Fibroblast of lung (primary cell): ENCODE results near the gene DHX35. TPM values are rescaled to one million over a fixed set of nuclear protein-coding genes. Genes with fewer than 3 reads are reported as not detected.
A peak's percentile ranks its signal among the peaks of the same experiment; 100 is the strongest.

ENCODE experiments used
- DNase-seq, 2 donors: peaks; one replicate each; pipeline versions ENCODE4 v3.0.0 to v3.0.0-alpha.2; 2010; ENCODE audit warnings: low read depth in 2 of 2
- H2AFZ ChIP-seq: 2 replicates; pipeline ENCODE4 v1.5.1; 2012; ENCODE audit warnings: low read length, control low read depth, inconsistent platforms
- H3K27ac ChIP-seq: 2 replicates; pipeline ENCODE4 v1.5.1; 2011; ENCODE audit warnings: low read length, control low read depth; ENCODE audit not compliant: insufficient read depth
- H3K27me3 ChIP-seq: 2 replicates; pipeline ENCODE4 v1.5.1; 2011; ENCODE audit warnings: mild to moderate bottlenecking, low read length; ENCODE audit not compliant: control insufficient read depth, insufficient read depth
- H3K36me3 ChIP-seq: 2 replicates; pipeline ENCODE4 v1.5.1; 2011; ENCODE audit warnings: low read length; ENCODE audit not compliant: control insufficient read depth, insufficient read depth
- H3K4me1 ChIP-seq: 2 replicates; pipeline ENCODE4 v1.5.1; 2011; ENCODE audit warnings: low read length; ENCODE audit not compliant: control insufficient read depth, insufficient read depth; ENCODE audit errors: extremely low read depth
- H3K4me2 ChIP-seq: 2 replicates; pipeline ENCODE4 v1.5.1; 2011; ENCODE audit warnings: low read length, control low read depth; ENCODE audit not compliant: insufficient read depth; ENCODE audit errors: extremely low read depth
- H3K4me3 ChIP-seq, 4 experiments: fragments of 200-600 bp in 1 of 4; sonication (generic) in 1 of 4; replicated peaks in 1 of 4; 2 replicates each; pipeline ENCODE4 v1.5.1; 2011 to 2016; ENCODE audit warnings: low read length in 4 of 4, low read depth in 3 of 4, mild to moderate bottlenecking in 3 of 4, control low read depth in 2 of 4, inconsistent platforms in 1 of 4, mixed read lengths in 1 of 4; ENCODE audit not compliant: insufficient read depth in 1 of 4; ENCODE audit errors: control extremely low read depth in 1 of 4
- H3K79me2 ChIP-seq: 2 replicates; pipeline ENCODE4 v1.5.1; 2012; ENCODE audit warnings: mild to moderate bottlenecking, low read length, inconsistent platforms; ENCODE audit not compliant: control insufficient read depth, insufficient read depth
- H3K9ac ChIP-seq: 2 replicates; pipeline ENCODE4 v1.5.1; 2011; ENCODE audit warnings: mild to moderate bottlenecking, low read length, control low read depth; ENCODE audit not compliant: insufficient read depth
- H3K9me3 ChIP-seq: 2 replicates; pipeline ENCODE4 v1.5.1; 2012; ENCODE audit warnings: low read depth, low read length; ENCODE audit not compliant: control insufficient read depth, insufficient read depth
- H4K20me1 ChIP-seq: 2 replicates; pipeline ENCODE4 v1.5.1; 2011; ENCODE audit warnings: low read length; ENCODE audit not compliant: control insufficient read depth, insufficient read depth; ENCODE audit errors: extremely low read depth
- EZH2 ChIP-seq: IDR thresholded peaks from 2 replicates; pipeline ENCODE4 v1.5.1; 2012; ENCODE audit warnings: low read length, control low read depth, mild to moderate bottlenecking; ENCODE audit errors: missing control alignments
- polyA plus RNA-seq, 2 donors: library from polyadenylated mRNA; depleted of rRNA in 1 of 2; stranded (reverse) in 1 of 2; unstranded in 1 of 2; fragments of >200 nt; gene quantifications; 2 replicates each; pipeline ENCODE4 v1.2.1, GENCODE V29; 2011 to 2012; ENCODE audit warnings: missing spikeins in 1 of 2
- total RNA-seq: library from RNA; depleted of rRNA; stranded (reverse); fragments of >200 nt; gene quantifications from 2 replicates; pipeline ENCODE4 v1.2.1, GENCODE V29; 2014
- TF ChIP-seq, protein P1 (sequence below), 2 donors: IDR thresholded peaks in 1 of 2; conservative IDR thresholded peaks in 1 of 2; 1 replicate in 1 of 2; 2 replicates in 1 of 2; pipeline ENCODE4 v1.5.1; 2011 to 2012; ENCODE audit warnings: low read length in 2 of 2, control low read depth in 1 of 2, inconsistent platforms in 1 of 2, low read depth in 1 of 2, mild to moderate bottlenecking in 1 of 2

Gene DHX35
- total and polyA plus RNA-seq, 2 donors (not counting 1 experiment from before 2014, with no cell fraction given): 11.4 to 12.1 TPM

DNA sequence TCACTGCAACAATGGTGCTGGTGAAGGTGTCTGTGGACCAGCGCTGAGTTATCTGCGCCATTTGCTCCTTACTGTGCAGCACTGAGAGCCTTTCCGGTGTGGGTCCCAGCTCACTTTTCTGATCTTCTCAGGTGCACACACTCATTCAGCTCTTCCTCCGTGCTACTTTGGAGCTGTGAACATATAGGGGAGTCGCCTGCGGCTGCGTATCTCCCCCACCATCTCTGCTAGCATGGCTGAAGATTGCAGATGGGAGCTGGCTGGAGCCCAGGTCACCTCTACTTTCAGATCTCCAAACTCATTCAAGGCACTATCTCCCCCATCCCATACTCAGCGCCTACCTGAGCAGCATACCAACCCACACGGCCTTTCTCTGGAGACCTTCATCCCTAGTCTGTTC, 96.9 kb downstream of the DHX35 start:
- H4K20me1 ChIP-seq: no peaks in the 10 kb centered on the region
- no peak for TF ChIP-seq EZH2
- TF ChIP-seq, protein P1, sequence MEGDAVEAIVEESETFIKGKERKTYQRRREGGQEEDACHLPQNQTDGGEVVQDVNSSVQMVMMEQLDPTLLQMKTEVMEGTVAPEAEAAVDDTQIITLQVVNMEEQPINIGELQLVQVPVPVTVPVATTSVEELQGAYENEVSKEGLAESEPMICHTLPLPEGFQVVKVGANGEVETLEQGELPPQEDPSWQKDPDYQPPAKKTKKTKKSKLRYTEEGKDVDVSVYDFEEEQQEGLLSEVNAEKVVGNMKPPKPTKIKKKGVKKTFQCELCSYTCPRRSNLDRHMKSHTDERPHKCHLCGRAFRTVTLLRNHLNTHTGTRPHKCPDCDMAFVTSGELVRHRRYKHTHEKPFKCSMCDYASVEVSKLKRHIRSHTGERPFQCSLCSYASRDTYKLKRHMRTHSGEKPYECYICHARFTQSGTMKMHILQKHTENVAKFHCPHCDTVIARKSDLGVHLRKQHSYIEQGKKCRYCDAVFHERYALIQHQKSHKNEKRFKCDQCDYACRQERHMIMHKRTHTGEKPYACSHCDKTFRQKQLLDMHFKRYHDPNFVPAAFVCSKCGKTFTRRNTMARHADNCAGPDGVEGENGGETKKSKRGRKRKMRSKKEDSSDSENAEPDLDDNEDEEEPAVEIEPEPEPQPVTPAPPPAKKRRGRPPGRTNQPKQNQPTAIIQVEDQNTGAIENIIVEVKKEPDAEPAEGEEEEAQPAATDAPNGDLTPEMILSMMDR (conservative IDR thresholded peaks at IDR 0.05 in 1 of 2, IDR thresholded peaks at IDR 0.05 in 1 of 2; ENCODE audit: low read depth in 1 of 2, low read length in 2 of 2): no peak
- no peak overlapping the region for H3K27ac ChIP-seq
- H3K4me1 ChIP-seq: no peaks in the 10 kb centered on the region
- no peak overlapping the region for H3K4me2 ChIP-seq
- H3K9ac ChIP-seq: no peak overlapping the region
- H3K4me3 ChIP-seq: no peak overlapping the region
- no peak for DNase-seq
- H2AFZ ChIP-seq: no peak overlapping the region
- no peaks in the 10 kb centered on the region for H3K9me3 ChIP-seq
- H3K36me3 ChIP-seq: no peaks in the 10 kb centered on the region
- no peaks in the 10 kb centered on the region for H3K79me2 ChIP-seq
- H3K27me3 ChIP-seq: peaks cover 2% of the 10 kb centered on the region

DNA sequence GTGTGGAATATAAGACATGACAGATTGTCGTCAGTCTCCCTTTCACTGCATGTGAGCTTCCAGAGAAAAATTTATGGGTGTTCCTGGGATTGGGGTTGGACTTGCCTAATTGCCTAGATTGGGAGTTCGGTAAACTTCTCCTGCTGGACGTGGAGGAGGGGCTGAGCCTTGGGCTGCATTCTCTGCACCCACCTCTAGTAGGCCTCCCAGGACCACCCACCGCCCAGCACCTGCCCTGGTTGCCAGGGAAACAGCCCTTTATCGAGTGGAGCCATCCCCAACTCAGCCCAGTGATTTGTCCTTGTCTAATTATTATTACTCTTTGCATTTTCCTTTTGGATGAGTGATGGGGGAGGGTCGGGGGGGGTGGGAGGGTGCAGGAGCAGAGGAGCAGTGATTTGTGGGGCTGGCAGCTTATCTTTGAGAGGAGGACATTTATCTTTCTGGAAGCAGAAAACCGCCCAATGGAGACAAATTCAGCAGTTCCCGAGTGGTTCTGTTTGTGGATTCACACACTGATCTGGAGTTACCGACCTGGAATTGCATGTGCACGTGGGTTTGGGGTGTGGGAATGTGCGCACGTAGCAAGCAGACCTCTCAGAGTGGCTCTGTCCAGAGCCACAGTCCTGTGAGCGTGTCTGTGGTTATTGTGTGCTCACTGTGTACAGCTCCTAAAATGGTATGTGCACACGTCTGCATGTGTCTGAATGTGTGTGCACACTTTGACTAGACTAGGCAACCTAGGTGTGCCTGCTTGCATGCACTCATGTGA, 104.5 kb downstream of the DHX35 start:
- Histone ChIP-seq H3K9ac (no peak overlapping the region), H4K20me1 (no peaks in the 10 kb centered on the region), H3K4me1 (peaks cover 2% of the 10 kb centered on the region), H3K36me3 (no peaks in the 10 kb centered on the region), H3K27ac (no peak overlapping the region), H3K27me3 (no peaks in the 10 kb centered on the region), H3K4me2 (no peak overlapping the region), H3K79me2 (no peaks in the 10 kb centered on the region), H2AFZ (no peak overlapping the region), H3K4me3 (no peak overlapping the region), H3K9me3 (no peaks in the 10 kb centered on the region)
- DNase-seq: no peak
- no peak for TF ChIP-seq EZH2
- TF ChIP-seq, protein P1 (conservative IDR thresholded peaks at IDR 0.05 in 1 of 2, IDR thresholded peaks at IDR 0.05 in 1 of 2; ENCODE audit: low read depth in 1 of 2, low read length in 2 of 2): no peak

DNA sequence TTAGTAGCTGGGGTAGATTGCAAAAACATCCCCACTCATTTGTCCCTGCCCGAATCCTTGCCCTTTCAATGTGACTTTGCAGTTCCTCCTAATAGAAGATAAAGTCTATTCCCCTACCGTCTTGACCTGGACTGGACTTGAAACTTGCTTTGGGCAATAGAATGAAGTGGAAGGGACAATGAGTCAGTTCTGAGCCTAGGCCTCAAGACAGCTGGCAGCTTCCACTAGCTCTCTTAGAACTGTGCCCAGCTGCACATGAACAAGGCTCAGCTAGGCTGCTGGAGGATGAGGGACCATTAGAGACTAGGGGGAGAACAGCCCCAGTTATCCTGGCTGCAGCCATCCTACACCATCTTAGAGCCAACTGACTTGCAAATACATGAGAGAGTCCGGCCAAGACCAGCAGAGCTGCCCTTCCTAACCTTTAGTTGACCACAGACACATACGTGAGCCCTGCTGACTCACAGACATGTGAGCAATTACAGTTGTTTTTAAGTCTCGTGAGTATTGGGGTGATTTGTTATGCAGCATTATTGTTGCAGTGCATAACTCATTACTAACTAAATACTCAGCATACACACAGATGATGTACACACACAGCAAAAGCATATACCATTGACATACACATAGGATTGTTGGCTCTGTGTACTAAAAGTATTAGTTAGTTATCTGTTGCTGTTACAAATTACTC, 105.5 kb downstream of the DHX35 start:
- TF ChIP-seq, protein P1 (conservative IDR thresholded peaks at IDR 0.05 in 1 of 2, IDR thresholded peaks at IDR 0.05 in 1 of 2; ENCODE audit: low read depth in 1 of 2, low read length in 2 of 2): no peak
- no peak for TF ChIP-seq EZH2
- Histone ChIP-seq H3K4me2 (no peak overlapping the region), H3K9me3 (no peaks in the 10 kb centered on the region), H4K20me1 (no peaks in the 10 kb centered on the region), H3K79me2 (no peaks in the 10 kb centered on the region), H3K9ac (no peak overlapping the region), H2AFZ (no peak overlapping the region), H3K27me3 (no peaks in the 10 kb centered on the region), H3K27ac (no peak overlapping the region), H3K36me3 (no peaks in the 10 kb centered on the region), H3K4me3 (no peak overlapping the region), H3K4me1 (peaks cover 2% of the 10 kb centered on the region)
- DNase-seq: peak; percentile 24 to 84
